GM19351 (cell line): ENCODE results near the gene KCNJ2.

Source experiments
- ATAC-seq: cut with Tn5 transposase; IDR thresholded peaks from one replicate; pipeline ENCODE4 v1.9.1; 2021; ENCODE audit warnings: mild to moderate bottlenecking, moderate library complexity; ENCODE audit not compliant: unreplicated experiment

KCNJ2 gene

DNA sequence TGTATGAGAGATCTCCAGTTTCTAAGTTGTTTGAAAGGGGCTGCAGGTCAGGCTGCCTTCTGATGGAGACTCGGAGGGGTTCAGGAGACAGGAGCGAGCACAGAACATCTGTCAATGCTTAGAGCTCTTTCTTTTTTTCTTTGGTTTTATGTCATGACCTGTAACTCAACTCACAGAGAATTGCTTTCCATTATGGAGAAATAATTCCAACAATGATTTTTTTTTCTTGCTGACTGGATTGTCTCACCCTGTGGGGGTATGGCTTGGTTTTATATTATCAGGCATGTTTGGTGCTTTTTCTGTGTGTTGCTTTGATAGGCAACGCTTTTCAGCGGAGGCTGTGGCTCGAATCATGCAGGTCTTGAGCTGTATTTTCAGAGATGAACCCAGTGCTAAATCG, 10.7 kb upstream of the KCNJ2 start:
- no peak for ATAC-seq

DNA sequence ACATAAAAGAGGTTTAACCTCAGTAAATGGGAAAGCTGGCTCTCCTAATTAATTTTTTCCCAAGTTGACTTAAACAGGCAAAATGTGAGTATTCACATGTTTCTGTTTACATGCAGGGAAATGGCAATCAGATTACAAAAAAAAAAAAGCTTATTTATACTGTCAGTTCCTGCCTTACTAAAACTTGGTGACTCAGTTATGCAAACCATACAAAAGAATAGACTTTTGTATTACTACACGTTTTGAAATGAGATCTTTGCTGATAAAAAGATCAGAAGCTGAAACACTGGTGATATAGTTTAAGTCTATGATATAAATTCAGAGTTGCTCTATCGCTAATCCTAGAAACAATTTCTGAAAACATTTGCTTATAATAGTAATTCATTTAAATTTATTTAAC, 9.4 kb upstream of the KCNJ2 start:
- ATAC-seq, result no peak

DNA sequence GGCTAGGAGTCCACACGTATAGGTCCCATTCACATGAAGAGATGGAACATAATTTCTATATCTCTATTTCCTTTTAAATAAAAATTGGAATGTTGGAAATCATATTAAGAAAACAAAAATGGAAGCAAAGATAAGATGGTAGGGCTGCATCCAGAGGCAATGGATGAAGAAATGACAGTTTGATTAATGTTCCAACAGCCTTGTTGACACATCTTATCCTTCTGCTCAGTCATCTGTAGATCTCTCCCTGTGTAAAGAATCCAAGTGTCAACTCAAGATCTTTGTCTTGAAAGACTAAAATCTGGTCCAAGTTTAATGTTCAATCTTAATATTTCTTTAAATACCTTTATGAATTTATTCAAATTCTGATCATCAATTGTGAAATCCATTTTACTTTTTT, 7.8 kb upstream of the KCNJ2 start:
- no peak for ATAC-seq

DNA sequence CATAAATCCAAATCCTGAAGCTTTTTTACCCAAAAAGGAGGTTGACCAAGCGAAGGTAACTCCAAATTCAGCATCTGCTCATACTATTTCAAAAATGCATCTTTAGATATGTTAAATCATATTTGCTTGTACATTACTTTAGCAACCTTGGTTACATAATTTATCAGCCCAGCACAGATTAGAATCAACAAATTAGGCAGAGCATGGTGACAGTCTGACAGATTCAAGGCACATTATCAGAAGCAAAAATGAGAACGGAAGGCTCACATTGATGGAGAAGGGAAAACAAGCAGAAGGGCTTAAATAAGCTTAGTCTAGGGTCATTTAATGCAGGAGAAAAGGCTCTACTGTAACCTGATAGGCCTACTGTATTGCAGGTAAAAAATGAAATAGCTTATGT, 3.9 kb upstream of the KCNJ2 start:
- ATAC-seq, result no peak

DNA sequence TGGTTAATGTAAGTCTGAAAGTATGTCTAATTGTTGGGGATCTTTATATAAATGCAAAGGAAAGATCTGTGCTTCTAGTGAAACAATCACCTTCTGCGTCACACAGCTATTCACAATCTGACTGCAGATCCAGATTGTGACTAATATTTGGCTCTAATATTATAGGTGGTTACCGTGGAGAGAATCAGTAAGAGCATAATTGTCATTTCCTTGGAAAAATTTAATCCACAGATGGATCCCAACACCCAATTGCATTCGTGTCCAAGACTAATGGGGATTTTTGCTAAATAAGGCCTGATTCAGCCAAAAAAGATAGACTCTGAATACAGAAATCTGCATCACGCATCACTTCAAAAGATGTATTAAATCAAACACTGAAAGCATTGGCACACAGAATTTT, 2.7 kb upstream of the KCNJ2 start:
- no peak for ATAC-seq

DNA sequence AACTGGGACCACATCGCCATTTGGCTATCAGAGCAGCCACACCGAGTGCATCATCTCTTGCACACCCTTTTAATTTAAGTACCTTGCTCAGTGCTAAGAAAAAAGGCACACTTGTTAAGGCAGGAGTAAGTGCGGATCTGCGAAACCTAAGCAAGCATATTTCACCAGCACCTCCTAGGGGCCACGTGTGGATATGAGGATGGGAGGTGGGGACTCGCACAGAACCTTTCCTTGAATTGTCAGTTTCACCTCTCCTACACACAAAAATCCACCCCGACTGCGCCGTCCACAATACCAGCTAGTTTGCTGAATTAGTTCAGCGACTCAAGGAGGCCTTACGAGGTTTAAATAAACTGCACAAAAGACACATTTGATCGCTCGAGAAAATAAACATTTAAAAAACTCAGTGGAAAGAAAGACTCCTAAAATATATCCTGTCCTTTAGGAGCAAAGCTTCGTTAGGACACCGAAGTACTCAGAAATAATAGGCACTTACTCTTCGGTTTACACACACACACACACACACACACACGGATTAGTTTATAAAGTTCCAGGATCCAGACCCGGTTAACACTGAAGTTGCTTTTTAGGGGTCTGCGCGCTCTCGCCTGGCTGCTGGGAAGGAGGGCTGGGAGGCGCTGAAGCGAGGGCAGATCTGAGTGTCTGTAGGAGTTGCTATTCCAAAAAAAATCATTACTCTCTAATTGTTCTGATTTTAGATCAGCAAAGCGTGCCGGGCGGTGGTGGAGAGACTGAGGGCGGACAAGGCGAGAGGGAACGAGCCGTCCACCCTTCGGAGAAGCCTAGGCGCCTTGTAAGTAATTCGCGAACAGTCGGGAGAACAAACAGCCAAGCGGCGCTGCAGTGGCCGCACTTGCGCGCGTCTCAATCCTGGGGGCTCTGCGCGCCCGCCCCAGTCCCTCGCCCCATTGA, 1.0 kb upstream of the KCNJ2 start:
- ATAC-seq, result peak; percentile 28

DNA sequence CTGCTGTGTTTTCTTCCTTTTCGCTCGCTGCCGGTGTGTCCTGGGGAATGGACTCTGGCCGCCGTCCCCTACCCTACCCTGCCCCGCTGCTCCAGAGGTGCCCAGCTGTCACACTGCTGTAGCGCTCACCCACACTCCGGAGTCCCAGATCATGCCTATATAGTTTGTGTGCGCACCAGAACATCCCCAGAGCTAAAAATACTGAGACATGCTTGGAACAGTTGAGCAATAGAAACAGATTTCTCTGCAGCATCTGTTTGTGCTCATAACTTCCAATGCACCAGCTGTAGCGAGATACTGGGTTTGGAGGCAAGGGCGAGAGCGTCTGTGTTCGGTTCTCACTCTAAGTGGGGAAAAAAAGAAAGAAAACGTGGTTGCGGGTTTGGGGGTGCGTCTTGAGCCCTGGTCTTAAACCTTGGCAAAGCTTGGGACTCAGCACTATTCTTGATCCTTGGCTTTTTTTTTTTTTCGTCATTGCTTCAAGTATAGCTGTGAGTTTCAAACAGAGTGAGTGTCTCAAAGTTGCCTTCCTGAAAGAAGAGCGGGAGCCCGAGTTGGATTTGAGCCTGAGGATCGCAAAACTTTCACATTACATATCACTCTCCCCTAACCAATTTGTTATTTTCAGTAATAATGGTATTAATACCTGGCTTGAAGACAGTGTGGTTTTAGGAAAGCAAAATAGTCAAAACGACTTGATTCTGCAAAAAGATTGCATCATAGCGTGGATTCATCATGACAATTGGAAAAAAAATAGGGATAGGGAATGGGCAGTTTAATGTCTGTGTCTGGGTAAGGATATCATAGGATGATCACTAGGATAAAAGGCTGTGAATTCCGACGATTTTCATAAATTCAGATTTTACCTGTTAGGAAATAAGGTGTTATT, 621 bp downstream of the KCNJ2 start:
- ATAC-seq, result no peak

DNA sequence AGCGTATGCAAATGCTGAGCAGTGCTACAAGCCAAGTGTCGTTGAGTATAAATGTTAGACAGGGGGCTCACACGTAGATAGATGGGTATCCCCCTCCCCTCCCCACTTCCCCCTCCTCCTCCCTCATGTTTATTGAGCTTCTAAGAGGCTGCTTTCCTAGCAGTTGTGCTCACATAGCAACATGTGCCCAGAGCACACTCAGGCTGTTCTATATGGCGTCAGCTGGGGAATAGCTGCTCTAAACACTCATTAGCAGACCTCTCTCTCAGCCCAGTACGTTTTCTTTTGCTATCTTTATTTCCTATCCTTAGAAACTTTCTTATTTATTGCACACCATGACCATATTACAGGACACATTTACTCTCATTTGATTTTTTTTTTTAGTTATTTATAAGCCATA, 1.8 kb downstream of the KCNJ2 start:
- no peak for ATAC-seq

DNA sequence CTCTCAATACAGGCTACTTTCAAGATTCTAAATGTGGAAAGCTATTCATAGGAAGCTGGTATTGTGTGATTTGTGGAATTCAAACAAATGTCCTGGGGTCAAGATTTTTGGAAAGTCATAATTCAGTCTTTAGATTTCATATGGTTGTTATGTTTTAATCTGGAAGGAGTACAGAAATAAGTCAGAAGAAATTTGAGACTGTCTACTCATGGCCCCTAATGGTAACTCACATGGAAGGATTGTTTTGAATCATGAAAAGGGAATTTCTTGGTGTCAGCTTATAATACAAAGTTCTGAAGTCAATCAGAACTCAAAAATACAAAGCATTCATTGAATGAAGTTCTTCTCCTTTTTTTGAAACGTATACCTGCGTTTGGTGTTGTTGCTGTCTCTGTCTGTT, 3.1 kb downstream of the KCNJ2 start:
- no peak for ATAC-seq

DNA sequence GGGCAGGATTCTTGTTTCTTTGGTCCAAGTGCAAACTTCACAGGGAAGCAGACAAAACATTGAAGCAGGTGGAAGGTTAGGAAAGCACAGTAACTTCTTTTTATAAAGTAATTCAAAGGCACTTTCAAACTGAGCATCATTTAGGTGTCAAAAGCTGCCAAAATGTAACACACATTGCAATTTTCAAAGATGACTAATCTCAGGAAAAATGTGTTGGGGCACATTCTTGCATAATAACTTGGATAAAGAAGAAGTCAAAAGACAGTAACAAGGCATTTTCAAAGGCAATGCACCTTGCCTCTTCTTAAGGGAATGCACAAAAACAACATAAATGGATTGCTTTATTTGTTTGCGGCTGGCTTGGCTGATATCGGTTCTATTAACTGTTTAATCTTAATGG, 3.6 kb downstream of the KCNJ2 start:
- no peak for ATAC-seq

DNA sequence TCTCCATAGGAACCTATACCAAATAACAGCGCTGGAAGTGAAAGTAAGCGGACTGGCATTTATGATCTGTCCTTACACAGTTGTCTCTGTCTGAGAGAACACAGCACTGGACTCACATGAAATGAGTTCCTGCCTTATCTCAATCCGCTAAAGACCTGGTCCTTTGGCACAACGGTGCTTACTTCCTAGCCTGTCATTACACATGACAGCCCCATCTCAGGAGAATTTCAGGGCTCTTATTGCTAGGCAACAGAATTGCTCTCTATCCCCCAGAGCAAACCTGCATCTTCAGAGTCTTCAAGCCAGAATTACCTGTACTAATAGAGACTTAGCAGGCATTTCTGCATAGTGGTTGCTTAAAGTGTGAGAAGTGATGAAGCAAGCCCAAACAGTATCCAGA, 4.3 kb downstream of the KCNJ2 start:
- ATAC-seq, result no peak

DNA sequence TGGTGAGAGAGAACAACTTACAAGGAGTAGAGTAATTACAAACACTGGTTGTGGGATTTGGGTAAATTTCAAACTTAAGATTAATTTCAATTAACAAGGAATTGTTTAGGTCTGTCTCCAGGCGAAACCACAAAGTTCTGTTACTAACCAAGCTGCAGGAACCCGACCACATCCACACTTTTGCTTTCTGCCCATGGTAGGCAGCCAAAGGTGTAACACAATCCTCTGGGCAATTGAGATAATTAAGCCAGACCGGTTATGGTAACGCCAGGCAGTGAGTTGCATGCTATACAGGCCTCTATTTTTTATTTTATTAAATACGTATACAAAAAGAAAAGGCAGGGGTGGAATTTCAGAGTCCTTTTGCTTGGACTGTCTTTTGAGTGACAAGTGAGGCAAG, 12.0 kb downstream of the KCNJ2 start:
- ATAC-seq, result no peak

DNA sequence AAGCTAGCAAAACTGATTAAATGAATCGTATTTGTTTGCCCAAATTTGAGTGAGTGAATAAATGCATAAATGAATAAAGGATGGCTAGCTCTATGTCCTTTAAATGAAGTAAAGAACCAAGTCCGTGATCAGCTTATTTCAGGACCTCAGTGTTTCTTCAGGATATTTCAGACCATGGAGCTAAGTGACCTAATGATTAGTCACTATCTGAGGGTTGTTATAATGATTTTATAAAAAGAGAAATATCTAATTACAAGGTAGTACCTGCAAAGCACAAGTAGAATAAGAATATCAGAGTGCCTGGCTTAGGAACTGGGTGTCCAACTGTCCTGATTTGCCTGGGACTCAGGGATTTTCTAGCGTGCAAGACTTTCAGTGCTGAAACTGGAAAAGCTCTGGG, 12.5 kb downstream of the KCNJ2 start:
- ATAC-seq, result no peak

DNA sequence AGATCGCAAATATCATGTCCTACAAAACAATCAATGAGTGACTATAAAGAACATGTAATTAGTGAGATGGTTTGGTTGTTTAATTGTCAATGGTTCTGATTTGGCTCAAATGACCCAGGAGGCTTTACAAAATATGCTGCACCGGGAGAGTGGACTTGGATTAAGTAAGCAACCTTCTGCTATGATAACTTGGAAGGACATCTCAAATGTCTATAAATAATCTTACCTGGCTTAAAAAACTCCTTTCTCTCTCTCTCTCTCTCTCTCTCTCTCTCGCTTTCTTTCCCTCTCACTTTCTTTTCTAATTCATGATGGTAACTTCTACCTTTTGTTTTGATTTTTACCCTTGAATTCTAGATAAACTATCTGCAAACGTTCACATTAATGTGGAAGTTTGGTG, 14.2 kb downstream of the KCNJ2 start:
- ATAC-seq, result no peak

DNA sequence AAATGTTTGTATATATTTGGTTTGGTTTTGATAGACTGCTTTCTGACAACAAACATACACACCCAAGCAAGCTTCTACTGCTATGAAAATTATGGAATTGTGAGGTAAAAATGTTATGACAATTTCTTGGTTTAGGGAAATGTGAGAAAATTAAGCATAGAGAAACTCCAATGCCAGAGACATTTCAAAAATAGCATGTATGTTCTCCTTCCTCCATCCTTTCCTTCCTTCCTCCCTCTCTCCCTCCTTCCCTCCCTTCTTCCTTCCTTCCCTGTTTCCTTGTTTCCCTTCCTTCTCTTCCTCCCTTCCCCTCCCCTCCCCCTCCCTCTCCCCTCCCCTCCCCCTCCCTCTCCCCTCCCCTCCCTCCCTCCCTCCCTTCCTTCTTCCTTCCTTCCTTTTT, 14.9 kb downstream of the KCNJ2 start:
- ATAC-seq, result no peak

DNA sequence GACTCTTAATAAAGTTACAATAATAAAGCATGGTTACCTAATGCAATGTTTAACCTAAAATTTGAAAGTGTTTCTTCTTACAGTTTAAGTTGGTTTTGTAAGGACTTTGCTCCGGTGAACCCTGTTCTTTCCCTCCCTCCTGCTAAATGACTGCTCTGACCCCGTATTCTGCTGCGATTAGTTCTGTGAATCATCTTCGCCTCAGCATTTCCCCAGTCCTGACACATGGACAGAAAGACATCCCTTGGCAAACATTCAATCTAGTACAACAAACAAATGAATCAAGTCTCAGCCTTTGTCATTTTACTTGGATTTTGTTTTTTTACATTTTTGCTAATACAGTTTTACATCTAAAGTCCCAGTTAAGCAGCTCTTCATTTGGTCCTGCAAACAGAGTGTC, 15.4 kb downstream of the KCNJ2 start:
- no peak for ATAC-seq

DNA sequence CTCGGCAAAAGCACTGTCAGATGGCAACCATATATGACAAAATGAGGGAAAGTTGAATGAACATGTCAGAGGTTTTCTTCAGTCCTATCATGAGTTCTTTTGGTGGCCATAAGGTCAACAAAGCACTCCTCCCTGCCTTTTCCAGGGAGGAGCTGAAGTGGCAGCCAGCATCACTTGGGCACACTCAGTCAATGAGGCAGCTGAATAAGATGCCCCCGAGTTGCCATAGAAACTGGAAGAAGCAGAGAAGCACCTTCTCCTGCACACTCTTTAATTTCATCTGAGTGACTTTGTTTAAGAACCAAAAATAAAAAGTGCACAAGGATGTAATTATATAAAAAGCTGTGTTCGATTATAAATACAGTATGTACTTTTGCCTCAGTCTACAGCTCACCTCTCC, 16.0 kb downstream of the KCNJ2 start:
- no peak for ATAC-seq

DNA sequence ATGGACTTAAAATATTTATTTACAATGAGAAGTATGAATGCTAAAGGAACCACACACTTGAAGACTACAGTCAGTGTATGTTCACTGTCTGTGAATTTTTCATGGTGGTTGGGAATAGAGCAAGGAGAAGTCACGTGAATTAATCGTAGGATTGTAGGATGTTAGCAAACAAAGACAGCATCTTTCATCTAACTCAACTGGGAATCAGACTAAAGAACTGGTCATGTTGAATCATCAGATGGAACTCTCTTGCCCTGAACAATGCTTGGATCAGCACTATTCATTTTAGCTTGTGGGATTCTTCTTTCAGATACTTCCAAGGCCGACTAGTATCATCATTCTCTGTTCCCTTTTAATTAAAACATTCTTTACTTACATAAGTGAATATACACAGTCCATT, 18.1 kb downstream of the KCNJ2 start:
- no peak for ATAC-seq

DNA sequence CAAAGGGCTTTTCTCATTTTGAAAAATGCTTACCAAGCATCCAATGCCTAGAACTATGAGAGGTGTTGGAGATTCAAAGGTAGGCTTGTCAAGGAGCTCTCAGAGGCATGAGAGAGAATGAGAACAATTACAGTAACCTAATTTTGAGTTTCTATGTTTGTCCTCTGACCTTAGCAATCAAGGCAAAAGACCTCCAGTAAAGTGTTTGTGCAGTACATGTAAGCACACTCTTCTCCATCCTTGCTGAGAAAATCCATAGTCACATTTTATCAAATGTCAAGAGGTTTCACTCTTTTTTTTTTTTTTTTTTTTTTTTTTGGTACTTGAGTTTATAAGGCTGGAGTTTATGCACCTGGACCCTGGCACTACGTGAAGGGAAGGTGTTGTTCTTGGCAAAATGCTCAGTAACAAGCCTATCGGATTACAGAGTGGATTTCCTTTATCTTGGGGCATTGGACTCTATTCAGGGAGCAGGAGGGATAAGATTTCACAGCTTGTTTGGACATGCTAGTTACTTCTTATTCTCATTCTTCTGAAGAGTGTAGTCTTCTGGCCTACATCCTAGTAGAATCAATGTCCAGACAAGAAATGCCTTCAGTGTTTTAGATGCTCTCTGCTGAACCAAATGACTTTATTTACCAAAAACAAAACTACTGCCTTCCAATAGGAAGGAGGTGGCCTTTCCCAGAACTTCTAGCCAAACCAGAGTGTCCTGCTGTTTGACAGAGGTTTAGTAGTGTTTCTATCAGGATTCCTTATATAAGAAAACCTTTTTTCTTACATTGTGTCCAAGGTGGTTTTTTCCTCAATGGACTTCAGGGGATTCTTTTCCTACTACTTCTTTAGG, 21.9 kb downstream of the KCNJ2 start:
- no peak for ATAC-seq

DNA sequence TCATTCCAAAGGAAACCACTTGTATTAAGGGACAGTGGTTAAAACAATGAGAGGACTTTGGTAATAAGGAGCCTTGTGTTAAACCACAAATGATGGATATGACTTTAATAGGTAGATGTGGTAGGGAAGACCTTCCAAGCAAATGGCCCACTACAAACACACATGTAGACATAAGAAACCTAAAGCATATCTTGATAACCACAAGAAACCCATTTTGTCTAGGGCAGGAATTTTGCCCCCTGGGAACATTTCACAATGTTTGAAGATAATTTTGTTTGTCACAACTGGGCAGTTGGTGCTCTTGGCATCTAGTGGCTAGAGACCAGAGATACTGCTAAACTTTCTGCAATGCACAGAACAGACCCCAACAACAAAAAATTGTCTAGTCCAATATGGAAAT, 25.8 kb downstream of the KCNJ2 start:
- no peak for ATAC-seq

DNA sequence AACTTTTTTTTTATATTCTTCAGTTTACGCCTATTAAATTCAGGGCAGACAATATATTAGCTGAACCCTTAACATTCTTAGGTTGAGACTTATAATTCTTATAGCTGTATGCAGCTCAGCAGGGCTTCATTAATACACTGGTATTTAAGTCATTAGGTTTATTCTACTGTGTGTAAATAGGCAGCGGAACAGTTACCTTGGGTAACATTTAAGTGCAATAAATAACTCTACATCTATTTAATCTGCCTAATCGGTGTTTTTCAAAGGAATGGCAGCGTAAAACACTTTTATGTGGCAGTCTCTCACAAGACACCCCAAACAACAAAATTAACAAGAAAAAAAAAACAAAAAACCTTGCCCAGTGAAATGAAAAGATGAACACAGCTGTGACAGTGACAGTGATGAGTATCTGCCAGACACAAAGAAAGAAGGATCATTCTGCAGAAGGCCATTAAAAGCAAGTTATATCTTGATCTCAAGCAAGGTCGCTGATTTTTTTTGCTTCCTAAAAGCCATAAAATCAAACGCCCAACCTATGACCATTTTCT, 32.6 kb downstream of the KCNJ2 start:
- ATAC-seq, result no peak
